Transverse colon (tissue), 3 donors: ENCODE measurements around the gene MAIP1.

Experiments used
- POLR2A ChIP-seq: fragments of 450-650 bp; IDR thresholded peaks from one replicate; pipeline ENCODE4 v1.6.1; 2016; ENCODE audit warnings: antibody characterized with exemption, mild to moderate bottlenecking, moderate library complexity
- TF ChIP-seq, protein P1 (sequence below), 5 experiments: fragments of 200-600 bp in 3 of 5; fragments of 450-650 bp in 2 of 5; sonication (generic) in 3 of 5; IDR thresholded peaks; 1 replicate in 2 of 5; 2 replicates in 3 of 5; pipeline ENCODE4 v1.5.1; 2016 to 2017; ENCODE audit warnings: antibody characterized with exemption in 5 of 5, inconsistent platforms in 3 of 5, mild to moderate bottlenecking in 2 of 5, moderate library complexity in 1 of 5

DNA sequence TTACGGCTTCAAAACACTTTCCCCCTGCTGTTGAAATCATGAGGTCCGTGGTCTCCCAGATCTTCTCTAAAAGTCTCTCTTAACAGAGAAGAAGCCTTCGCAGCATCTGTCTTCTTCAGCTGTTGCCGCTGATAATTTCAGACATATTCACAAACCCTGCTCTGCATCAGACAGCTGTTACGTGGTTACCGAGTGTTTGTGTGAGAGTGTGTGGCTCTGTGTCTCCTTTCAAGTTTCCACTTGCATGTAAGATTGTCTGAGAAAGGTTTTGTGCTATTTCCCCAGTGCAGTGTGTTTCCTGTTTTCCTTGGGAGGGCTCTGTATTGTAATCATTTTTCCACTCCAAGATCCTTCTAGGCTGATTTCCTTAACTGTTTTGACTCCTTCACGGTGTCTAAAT lies 32.8 kb downstream of the MAIP1 start:
- TF ChIP-seq, protein P1, sequence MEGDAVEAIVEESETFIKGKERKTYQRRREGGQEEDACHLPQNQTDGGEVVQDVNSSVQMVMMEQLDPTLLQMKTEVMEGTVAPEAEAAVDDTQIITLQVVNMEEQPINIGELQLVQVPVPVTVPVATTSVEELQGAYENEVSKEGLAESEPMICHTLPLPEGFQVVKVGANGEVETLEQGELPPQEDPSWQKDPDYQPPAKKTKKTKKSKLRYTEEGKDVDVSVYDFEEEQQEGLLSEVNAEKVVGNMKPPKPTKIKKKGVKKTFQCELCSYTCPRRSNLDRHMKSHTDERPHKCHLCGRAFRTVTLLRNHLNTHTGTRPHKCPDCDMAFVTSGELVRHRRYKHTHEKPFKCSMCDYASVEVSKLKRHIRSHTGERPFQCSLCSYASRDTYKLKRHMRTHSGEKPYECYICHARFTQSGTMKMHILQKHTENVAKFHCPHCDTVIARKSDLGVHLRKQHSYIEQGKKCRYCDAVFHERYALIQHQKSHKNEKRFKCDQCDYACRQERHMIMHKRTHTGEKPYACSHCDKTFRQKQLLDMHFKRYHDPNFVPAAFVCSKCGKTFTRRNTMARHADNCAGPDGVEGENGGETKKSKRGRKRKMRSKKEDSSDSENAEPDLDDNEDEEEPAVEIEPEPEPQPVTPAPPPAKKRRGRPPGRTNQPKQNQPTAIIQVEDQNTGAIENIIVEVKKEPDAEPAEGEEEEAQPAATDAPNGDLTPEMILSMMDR (IDR thresholded peaks at IDR 0.05) = no peak
- no peak for TF ChIP-seq POLR2A
